ENCODE data around the gene PGAM5.

GRCh38 chr12:132731574-132731973 lies 20.9 kb downstream of the PGAM5 start:
- TF ChIP-seq USF1 (IDR thresholded peaks at IDR 0.05; ENCODE audit: borderline replicate concordance, low read depth) (no peak), ELF1 (IDR thresholded peaks at IDR 0.05) (no peak), USF2 (IDR thresholded peaks at IDR 0.05; ENCODE audit: borderline replicate concordance, low read depth, low read length) (no peak)
